ENCODE data around the gene MCTP1.

The MCTP1 gene

DNA sequence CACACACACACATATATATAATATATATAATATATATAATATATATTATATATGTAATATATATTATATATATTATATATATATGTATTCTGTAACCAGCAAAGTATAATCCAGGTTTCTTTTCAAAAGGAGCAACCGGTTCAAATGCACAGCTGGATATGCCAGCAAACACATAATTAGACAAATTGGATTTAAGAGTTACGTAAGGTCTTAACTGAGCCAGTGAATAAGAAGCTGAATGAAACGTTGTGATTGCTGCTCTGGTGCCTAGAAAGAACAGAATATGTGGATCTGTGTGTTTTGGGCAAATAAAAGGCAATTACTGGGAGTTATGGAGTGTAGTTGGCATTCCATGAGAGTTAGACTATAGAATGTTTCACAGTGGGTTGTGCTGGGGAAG, 488.3 kb downstream of the MCTP1 start:
- no peak for DNase-seq

DNA sequence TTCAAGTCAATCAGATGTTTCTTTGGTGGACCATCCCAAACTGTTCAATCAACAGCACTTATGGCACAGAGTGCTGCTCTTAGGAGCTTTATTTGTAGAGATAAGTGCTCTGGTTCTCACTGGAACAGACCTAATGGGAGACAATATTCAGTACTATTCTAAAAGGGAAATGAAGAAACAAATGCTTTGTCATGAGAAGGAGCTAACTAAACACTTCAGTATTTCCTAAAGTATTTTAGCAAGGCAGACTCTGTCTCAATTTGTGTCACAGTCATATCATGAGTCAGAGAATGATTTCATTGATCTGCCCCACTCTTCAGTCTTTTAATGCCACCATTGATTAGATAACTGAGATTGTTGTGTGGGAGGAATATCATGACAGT, 491.1 kb downstream of the MCTP1 start:
- DNase-seq = no peak

DNA sequence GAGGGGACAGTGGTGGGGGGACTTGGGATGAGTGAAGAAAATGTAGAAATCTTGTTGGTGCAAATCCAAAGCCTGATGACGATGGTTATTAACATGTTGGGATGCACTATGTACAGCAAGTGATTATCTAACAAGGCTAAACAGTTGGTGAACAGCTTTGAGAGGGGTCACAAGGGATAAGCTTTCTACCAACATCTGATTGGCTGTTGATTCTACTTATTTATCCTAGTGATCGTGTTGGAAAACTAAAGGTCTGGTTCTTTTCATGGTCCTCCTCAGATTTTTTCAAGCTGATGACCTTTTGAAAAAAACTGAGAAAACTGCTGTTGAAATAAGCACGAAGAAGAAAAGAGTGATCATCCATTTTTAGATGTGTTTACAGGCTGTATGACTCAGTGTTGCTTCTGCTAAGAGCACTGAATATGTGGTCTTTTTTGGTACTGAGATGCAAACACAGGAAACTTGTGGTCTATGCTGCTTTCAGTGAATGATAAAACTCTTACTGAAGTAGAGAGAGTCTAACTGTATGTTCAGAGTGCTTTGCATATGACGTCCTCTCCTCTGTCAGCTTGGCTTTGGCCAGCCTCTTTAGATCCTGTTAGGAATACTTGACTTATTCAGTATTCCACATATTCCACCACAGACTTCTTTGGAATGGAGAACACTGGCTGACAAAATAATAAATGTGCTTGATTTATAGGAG, 491.6 kb downstream of the MCTP1 start:
- no peak for DNase-seq

DNA sequence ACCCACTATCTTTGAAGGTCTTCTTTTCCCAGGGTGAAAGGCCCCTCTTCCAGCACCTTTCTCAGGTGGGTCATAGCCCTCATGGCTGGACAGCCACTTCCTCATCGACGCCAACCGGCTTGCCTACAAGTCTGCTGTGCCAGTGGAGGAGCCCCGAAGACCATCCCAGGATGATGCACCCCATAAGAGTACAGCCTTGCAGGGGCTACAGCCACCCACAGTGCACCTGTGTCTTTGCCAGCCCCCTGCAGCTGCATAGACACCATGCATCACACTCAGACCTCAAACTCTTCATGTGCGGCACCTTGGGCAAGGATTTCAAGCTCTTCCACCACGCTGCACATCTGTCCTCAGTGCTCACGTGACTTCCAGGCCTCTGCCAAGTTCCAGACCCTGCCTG, 493.1 kb downstream of the MCTP1 start:
- no peak for DNase-seq

DNA sequence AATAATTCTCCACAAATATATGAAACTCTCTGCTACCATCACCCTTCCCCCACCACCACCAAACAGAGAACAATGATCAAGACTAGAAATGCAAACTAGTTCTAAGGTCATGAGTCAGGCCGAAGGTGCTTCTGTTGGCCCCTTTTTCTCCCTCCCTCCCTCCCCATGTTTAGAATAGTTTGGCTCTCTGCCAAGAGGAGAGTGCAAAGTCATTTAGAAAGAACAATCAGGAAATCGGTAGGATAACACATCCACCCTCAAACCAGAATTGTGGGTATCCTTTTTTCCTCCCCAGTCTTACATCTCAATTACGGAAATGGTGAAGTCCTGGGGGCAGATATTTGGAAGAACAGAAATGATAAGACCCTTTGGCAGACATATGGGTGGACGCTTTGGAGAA, 496.4 kb downstream of the MCTP1 start:
- no peak for DNase-seq

DNA sequence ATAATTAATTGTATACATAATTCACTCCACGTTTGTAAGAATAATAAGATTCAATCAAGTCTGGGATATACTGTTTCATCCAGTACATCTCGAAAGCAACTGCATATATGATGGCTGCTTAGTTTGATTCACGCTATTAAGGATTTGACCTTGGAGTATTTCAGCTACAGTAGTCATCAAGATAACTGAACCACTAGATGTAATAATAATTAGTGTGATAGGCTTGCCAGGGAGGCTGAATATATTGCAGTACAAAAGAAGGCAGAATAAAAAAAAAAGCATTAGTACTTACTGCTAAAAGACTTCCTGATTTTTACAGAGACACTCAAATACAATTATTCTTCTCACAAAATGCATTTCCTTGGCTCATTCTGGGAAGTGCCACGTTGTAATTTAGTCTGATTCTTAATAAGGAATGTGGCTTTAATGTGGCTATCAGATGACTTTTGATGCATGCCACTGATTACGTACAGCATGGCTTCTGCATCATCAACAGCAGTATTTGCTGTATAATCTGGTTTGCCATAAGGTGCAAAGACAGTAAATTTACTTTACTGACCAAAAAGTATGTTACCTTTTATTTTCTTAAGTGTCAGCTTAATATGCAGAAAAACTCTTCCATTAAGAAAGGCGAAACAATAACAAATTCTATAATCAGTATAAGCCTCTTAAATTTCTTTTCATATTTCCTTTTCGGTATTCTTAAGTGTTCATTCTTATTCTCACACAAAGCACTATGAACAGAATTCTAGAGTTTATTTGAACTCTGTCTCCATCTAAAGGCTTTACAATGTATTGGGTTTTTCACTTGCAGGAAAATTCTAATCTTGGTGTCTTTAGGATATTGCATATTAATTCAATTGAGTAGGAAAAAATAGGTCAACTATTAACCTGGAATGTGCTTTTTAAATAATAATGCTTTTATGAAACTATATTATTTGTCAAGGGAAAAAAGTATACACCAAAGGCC, 500.1 kb downstream of the MCTP1 start:
- no peak for DNase-seq

DNA sequence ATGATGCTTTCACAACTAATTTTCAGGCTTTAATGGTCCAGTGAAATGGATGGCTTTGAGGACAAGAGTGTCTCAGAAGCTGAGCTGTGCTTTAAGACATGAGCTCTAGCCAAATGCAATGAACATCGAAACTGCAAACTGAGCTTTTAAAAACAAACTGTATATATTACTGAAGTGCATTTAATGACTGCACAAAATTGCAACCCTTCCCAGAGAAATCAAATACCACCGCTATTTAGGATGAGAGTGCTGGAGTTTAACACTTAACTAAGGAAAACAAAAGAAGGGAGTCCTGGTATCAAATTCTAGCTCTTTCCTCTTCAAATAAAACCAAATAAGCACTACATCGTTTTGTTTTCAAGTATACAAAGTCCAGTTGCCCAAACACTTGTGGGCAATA, 502.5 kb downstream of the MCTP1 start:
- no peak for DNase-seq

DNA sequence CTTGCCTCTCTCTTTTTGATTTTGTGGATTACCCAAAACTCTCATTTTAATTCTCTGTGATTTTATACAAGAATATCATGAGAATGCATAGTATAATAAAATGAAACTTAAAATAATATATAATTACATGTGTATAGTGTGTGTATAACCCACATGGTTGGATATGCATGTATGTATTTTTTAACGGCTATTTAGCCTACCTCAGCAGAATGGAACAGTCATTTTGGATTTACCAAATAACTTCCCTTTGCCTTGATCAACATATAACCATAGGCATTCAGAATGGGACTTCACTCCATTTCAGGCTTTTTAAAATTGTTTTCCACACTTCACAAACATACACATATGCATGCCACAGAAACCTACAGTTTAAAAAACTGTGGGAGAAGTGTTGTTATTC, 505.2 kb downstream of the MCTP1 start:
- no peak for DNase-seq

DNA sequence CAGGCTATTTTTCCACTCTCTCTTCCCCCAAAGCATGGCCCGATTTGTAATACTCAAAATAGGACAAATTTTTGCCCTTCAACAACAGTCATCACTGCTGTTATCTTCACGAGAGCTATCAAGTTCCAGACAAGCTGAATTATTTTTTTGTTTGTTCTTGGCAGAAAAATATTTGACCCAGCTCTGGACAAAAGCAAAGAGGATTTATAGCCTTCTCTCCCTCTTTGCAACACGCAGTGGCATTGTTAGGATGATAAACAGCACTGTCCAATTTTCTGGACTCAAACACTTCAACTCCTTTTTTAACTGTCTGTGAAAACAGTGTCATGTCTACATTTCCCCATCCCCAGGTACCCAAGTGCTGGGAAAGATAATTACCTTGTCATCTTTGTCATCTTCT, 506.2 kb downstream of the MCTP1 start:
- DNase-seq = no peak

DNA sequence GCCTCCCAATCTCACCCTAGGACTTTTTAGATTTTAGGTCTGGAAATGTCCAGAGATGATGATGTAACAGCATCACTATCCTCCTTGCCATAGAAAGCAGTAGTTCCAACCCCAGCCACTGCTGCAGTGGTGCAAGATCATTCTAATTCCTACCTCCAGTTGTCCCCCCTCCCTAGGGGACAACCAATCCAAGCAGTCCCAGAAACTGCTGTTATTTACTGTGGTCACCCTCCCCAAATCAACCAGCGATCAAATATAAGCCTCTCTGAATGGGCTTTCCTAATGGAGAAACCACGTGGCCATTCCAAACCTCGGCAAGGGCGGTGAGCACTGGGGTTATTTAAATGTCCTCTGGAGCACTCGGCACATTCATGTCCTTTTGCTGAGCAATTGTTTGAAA, 506.6 kb downstream of the MCTP1 start:
- DNase-seq = no peak

DNA sequence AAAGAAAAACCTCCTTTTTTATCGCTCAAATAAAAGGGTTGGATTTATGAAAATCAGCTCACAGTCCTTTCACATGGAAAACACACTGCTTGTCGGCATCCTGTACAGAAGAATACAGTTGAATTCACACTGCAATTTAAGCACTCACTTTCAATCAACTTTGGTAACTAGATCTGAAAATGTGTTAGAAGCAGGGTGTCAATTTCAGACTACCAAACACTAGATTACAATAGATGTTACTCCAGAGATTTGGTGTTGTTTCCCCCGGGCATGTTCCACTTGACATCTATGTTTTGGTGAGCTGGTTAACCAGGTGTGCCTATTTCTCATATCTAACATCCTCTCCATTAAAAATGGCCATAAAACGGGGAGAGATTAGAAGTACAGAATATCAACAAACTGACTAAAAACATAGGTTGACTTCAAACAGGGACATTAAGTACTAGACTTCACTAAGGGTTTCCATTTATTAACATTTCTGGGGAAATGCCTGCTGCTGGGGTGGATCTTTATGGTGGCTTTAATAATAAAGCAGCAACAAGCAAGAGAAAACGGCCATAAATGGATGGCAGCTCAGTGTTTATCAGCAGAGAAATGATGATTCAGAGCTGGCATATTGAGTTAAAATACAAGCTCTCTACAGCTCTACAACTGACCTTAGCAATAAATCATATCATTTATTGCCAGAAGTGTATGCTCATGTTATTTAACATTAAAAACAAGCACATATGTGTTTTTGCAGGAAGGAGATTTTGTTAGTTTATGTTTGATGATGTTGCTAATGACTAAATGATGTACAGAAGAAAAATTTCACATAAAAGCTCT, 507.6 kb downstream of the MCTP1 start:
- DNase-seq = no peak

DNA sequence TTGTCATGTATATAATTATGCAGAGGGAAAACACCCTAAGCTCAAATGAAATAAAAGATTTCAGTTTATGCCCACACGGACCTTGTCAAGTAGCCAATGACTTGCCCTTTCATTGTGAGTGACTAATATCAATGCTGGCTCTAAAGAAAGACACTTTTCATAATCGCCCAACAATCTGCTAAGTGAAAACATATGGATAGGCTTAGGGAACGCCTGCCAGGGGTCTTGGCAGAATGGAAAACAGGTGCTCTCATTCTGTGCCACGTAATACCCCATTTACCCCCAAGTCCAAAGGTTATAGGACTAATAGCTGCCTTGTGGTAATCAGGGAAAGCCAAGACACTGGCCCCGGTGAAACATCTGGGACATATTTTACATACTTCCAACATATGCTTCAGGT, 508.7 kb downstream of the MCTP1 start:
- no peak for DNase-seq

DNA sequence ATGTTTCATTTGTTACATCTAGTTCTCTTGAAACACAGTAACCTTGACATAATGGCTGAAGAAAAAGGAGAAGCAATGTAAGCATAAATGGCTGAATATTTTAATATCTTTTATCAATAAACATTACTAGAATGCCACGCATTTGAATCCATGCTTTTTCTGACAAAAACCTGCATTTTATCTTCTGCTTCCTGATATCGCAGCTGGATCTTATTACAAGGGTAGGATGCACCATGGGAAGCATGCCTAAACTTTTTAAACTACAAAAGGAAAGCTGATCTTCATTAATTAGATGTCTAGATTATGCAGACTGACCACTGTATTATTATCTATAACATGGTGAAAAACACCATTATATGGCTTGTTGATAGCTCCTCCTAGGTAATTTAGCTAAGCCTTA, 509.8 kb downstream of the MCTP1 start:
- DNase-seq = no peak

DNA sequence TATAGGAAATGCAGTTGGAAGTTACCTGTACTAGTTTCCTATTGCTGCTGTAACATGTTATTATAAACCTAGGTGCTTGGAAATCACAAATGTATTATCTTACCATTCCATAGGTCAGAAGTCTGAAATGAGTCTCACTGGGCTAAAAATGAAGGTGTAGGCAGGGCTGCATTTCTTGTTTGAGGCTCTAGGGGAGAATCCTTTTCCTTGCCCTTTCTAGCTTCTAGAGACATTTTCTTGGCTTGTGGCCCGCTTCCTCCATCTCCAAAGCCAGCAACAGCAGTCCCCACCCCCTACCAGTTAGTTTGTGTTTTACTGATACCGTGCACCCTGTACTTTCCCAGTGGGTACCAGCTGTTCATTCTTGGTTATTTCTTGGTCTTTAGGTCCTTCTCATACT, 513.2 kb downstream of the MCTP1 start:
- DNase-seq = no peak

DNA sequence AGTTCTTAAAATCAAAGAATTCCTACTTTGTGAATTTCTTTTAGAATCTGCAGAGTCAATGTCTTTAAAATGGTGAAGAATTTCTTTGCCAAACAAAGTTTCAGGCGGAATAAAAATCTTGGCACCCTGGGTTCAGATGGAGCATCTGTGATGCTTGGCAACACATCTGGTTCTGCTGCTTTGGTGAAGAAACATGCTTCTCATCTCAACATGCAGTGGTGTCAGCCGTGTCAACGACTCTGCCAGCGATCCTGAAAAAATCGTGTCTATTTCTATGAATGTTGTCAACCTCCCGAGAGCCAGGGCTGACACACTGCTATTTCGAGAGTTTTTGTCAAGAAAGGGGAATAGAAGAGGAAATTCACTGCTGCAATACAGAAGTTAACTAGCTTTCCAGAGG, 514.9 kb downstream of the MCTP1 start:
- no peak for DNase-seq

DNA sequence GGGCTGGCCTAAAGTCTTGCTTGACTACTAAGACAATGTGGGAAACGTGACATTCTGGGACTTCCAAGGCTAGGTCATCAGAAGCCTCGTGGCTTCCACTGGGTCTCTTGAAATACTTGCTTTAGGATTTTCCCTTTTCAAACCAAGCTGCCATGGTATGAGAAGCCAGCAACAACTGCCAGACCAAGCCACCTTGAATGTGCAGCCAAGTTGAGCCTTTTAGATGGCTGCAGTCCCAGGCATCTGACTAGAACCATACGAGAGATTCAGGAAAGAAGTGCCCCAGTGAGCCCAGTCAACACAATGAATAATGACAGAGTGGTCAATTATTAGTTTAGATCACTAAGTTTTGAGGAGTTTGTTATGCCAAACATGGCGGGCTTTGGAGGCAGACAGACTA, 523.1 kb downstream of the MCTP1 start:
- no peak for DNase-seq

DNA sequence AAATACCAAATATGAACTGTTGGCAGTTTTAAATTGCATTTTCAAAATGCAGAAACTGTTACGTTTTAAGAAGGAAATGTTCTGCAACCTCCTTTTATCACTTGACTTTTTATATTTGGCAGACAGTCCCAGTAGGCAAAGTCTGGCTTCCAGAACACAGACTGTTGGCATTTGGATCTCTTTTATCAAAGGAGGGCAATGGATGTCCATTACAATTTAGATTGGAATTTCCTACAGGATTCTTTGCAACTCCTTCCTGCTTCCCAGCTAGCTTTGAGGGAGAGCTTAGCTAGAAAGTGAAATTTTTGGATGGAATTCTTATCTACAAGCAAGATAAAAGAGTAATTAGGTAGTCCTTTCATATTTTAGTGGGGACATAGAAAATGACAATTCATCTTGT, 523.8 kb downstream of the MCTP1 start:
- no peak for DNase-seq

DNA sequence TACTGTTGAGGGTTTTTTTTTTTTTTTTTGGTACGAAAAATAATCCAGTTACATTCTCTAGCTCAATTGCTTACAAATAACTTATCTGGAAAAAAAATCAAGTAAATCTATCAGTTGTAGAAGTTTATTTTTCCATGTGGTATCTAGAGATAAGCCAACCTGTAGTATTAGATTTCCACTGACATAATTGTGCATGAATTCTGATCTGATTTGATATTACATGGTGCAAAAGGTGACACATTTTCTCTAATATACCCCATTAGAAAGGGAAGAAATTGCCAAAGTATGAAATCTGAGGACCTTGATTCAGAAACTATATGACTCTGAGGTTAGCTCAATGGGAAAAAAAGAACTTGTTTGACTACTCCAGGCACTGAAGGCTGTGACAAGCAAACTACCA, 524.9 kb downstream of the MCTP1 start:
- no peak for DNase-seq

DNA sequence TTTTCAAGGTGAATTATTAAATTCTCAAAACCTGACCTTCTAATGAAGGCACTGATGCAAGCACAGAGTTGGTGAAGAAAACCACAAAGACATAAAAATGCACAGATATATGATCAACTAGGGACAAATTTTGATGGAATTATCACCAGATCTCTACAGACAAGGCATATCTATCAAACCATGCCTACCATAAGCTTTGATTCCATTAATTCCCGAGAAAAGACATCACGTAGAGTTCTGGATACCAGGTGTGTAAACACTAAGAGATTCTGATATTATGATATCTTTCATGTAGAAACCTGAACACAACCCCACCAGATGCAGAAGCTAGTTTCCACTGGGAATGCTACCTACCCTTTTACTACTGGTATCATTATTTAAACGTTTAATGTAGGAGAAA, 525.9 kb downstream of the MCTP1 start:
- no peak for DNase-seq

DNA sequence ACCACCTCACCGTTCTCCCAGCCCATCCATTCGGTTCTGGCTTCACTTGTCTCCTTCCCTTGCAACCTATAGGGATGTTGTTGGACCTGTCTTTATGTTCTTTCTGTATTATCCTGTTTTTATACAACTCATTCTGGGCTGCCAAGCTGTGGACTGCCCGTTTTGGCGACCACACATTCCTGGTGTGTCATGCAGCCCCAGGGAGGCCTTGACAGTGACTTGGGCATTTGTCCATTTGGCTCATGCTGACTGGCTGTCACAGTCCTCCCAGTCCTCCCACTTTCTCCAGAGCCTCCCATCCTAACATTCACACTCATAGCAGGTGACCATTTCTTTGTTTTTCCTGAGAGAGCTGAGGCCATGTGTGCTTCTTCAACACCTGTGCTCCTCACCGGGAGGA, 530.1 kb downstream of the MCTP1 start:
- DNase-seq = no peak

DNA sequence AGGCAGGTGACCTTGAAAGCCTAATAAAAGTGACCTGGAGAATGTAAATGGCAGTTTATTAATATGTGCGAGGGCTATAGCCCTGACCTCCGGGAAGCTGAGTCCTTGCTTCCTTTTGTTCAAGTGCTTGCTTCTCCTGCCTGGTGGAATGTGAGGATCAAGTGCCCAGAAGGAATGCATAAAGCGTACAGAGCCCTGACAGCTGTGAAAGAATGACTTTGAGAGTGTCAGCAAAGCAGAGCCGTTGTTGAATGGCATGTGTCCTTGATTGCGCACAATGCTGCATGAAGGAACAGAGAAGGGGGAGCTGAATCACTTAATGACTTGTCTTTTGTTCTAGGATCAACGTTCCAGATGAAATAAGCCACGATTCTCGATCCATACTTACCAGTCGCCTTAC, 533.4 kb downstream of the MCTP1 start:
- no peak for DNase-seq

DNA sequence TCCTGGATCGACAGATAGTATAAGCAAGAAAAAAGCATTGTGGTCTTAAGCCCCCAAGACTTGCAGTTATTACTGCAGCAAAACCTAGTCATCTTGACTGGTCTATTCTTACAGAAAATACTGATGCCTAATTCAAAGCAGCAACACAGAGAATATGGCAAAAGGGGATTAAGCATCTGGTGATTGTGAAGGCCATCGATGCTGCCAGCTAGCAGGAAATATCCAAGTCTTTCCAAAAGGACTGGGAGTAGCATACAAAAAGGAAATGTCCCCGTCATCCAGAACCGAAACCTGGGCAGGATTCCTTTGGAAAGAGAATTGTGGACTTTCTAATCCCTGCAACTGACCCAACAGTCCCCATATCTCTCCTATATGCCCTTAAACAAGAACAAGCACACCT, 534.2 kb downstream of the MCTP1 start:
- DNase-seq = no peak

DNA sequence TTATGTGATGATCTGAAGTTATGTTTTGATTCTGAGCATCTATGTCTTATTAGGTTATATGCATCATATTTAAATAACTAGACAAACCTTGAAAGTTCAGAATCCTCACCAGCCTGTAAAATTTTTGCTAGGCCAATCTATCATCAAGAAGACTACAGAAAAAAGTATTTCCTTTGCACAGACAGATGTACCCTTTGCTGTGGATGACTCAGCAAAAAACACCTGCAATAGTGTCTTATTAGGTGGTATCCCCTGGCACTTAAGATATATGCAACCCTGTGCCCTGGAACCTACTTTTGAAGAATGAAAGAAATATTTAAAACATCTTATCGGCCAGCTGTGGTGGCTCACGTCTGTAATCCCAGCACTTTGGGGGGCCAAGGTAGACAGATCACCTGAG, 535.9 kb downstream of the MCTP1 start:
- DNase-seq = no peak

DNA sequence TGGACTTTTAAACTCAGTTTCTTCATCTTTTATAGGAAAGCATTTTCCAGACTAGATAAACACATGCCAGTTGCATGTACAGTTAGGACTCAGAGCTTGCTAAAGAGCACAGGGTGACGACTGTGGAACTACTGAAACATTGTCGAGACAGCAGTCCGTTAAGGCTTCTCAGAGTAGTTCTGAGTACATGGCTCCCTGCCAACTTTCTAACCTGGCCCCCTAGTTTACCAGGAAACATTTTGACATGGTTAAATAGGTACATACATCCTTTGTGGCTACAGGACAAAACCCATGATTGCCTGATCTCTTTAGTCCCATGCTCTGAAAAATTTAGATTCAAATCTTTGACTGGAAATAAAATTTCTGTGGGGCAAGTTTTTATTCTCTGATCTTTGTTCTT, 536.7 kb downstream of the MCTP1 start:
- no peak for DNase-seq
